Kidney (tissue), 14 donors: ENCODE measurements around the gene MMGT1. TPM values are rescaled to one million over a fixed set of nuclear protein-coding genes. Genes with fewer than 3 reads are reported as not detected.
"Not testable (repeated sequence)": the region's sequence is repeated elsewhere in the genome, so short reads cannot be mapped to it uniquely, and the experiment has no call there.

Experiments
- DNase-seq, 5 donors: peaks; one replicate each; pipeline ENCODE4 v3.0.0-alpha.2; 2013 to 2020
- FAIRE-seq: peaks from 2 replicates; lab custom pipeline; 2012; peaks lifted over from hg19 to GRCh38; lab: Jason Lieb, UNC
- H3K27ac ChIP-seq, 2 donors: one replicate each; pipeline ENCODE4 v1.7.0; 2013; ENCODE audit warnings: low read depth in 2 of 2, low read length in 2 of 2, inconsistent platforms in 1 of 2
- H3K27me3 ChIP-seq: one replicate; pipeline ENCODE4 v1.7.1; 2013; ENCODE audit warnings: low read length, inconsistent platforms; ENCODE audit not compliant: control insufficient read depth, insufficient read depth
- H3K36me3 ChIP-seq, 3 donors: one replicate each; pipeline versions ENCODE4 v1.7.0 to v1.7.1; 2013; ENCODE audit warnings: low read length in 3 of 3, control low read depth in 1 of 3, inconsistent platforms in 1 of 3; ENCODE audit not compliant: insufficient read depth in 3 of 3, control insufficient read depth in 2 of 3
- H3K4me1 ChIP-seq, 3 donors: one replicate each; pipeline versions ENCODE4 v1.7.0 to v1.7.1; 2013; ENCODE audit warnings: low read length in 3 of 3, inconsistent platforms in 1 of 3, low read depth in 1 of 3; ENCODE audit not compliant: control insufficient read depth in 2 of 3, insufficient read depth in 2 of 3
- H3K4me3 ChIP-seq, 3 donors: one replicate each; pipeline versions ENCODE4 v1.7.0 to v1.8.1; 2013; ENCODE audit warnings: low read length in 3 of 3, control low read depth in 1 of 3, inconsistent platforms in 1 of 3
- H3K9ac ChIP-seq, 3 donors: one replicate each; pipeline versions ENCODE4 v1.7.0 to v1.7.1; 2013; ENCODE audit warnings: low read length in 3 of 3, control low read depth in 1 of 3, inconsistent platforms in 1 of 3
- H3K9me3 ChIP-seq, 3 donors: one replicate each; pipeline versions ENCODE4 v1.7.0 to v1.7.1; 2013; ENCODE audit warnings: low read length in 3 of 3, control low read depth in 1 of 3, inconsistent platforms in 1 of 3; ENCODE audit not compliant: control insufficient read depth in 2 of 3, insufficient read depth in 1 of 3
- CTCF ChIP-seq: IDR thresholded peaks from 3 replicates; pipeline ENCODE4 v1.5.1; 2012; ENCODE audit warnings: mild to moderate bottlenecking, moderate library complexity, borderline replicate concordance; ENCODE audit not compliant: insufficient read depth; ENCODE audit errors: extremely low read depth
- intact Hi-C: fragments of 100-400 bp; cut with DNase I; formaldehyde crosslinking; loops from one replicate; pipeline ENCODE4 v1.11.1; 2022
- polyA plus RNA-seq: library from polyadenylated mRNA; stranded (reverse); fragments of 350-450 nt; fragmentation: Illumina TruSeq; extraction: RNeasy Lipid Tissue Mini Kit (QIAGEN cat#74804); gene quantifications from one replicate; pipeline ENCODE4 v1.2.3, GENCODE V29; 2014; ENCODE audit warnings: low read depth, low replicate concordance; ENCODE audit not compliant: insufficient read depth
- total RNA-seq: library from RNA; stranded (reverse); fragmentation: NEBNext Ultra II Directional; extraction: Animal tissue kit (Norgen Biotek cat#: 25700); gene quantifications from one replicate; pipeline ENCODE4 v1.2.1, GENCODE V29; 2021
- donor health status: control.
- donor health status: control.
- donor health status: control.
- donor health status: control.
- donor health status: control.
- donor health status: DM: yes; HTN: yes; CAD: no.
- donor health status: Normal renal cell carcinoma (clear cell type).

Gene MMGT1
- total and polyA plus RNA-seq, 2 donors from 2014 or later: 15.3 to 30.9 TPM

GRCh38 chrX:135931644-135932487, 41.9 kb downstream of the MMGT1 start:
- no peaks in the 10 kb centered on the region for H3K9me3 ChIP-seq
- H3K4me3 ChIP-seq: no peak overlapping the region
- peak; percentile 14 for TF ChIP-seq CTCF
- H3K9ac ChIP-seq: no peak overlapping the region
- no peak overlapping the region for H3K27ac ChIP-seq
- no peaks in the 10 kb centered on the region for H3K36me3 ChIP-seq
- intact Hi-C loops: no loop called here
- peak in 4 of 5 donors; percentile 30 to 49 (median 32) for DNase-seq
- H3K4me1 ChIP-seq: no peaks in the 10 kb centered on the region
- FAIRE-seq: peak; percentile 62
- no peaks in the 10 kb centered on the region for H3K27me3 ChIP-seq

GRCh38 chrX:135927897-135928296, 45.9 kb downstream of the MMGT1 start:
- Histone ChIP-seq H3K4me3 (no peak overlapping the region), H3K4me1 (no peaks in the 10 kb centered on the region), H3K36me3 (no peaks in the 10 kb centered on the region), H3K9me3 (no peaks in the 10 kb centered on the region), H3K9ac (no peak overlapping the region), H3K27ac (no peak overlapping the region), H3K27me3 (no peaks in the 10 kb centered on the region)
- DNase-seq: no peak
- no peak for TF ChIP-seq CTCF
- intact Hi-C loops: no loop called here
- no peak for FAIRE-seq

- H3K9ac ChIP-seq: no peak overlapping the region
- H3K27me3 ChIP-seq: no peaks in the 10 kb centered on the region
- FAIRE-seq: no peak
- intact Hi-C loops: no loop called here
- no peak for DNase-seq
- H3K4me1 ChIP-seq: no peaks in the 10 kb centered on the region
- no peaks in the 10 kb centered on the region for H3K9me3 ChIP-seq
- no peaks in the 10 kb centered on the region for H3K36me3 ChIP-seq
- no peak overlapping the region for H3K4me3 ChIP-seq
- H3K27ac ChIP-seq: no peak overlapping the region
- no peak for TF ChIP-seq CTCF
Measured at GRCh38 chrX:135923353-135923752, 50.4 kb downstream of the MMGT1 start.

GRCh38 chrX:135920516-135920915, 53.3 kb downstream of the MMGT1 start:
- FAIRE-seq: not testable (repeated sequence)

More at GRCh38 chrX:135920516-135920915, 53.3 kb downstream of the MMGT1 start:
- H3K4me3 ChIP-seq, H3K9ac ChIP-seq, intact Hi-C loops, DNase-seq, H3K9me3 ChIP-seq, H3K4me1 ChIP-seq, H3K27me3 ChIP-seq, H3K36me3 ChIP-seq, H3K27ac ChIP-seq: not testable (repeated sequence)
